Measurements from ENCODE around the gene GZF1. TPM values are rescaled to one million over a fixed set of nuclear protein-coding genes. Genes with fewer than 3 reads are reported as not detected.

Gene GZF1
- total and polyA plus RNA-seq, 9 donors, result 7.1 to 13.9 (median 10.8) TPM

GRCh38 chr20:23401051-23401450, 39.1 kb downstream of the GZF1 start:
- DNase-seq, result no peak
- Histone ChIP-seq H3K36me3 (ENCODE audit: control insufficient read depth, insufficient read depth, low read length) (peaks cover 8% of the 10 kb centered on the region), H3K27ac (ENCODE audit: low read length) (no peak overlapping the region), H3K9me3 (replicated peaks; ENCODE audit: control insufficient read depth, low read depth, low read length) (no peaks in the 10 kb centered on the region), H3K27me3 (ENCODE audit: control insufficient read depth, insufficient read depth, low read length) (no peaks in the 10 kb centered on the region), H3K4me3 (ENCODE audit: low read length) (no peak overlapping the region), H3K4me1 (ENCODE audit: control insufficient read depth, insufficient read depth, low read length) (no peaks in the 10 kb centered on the region)
- WGBS (ENCODE audit: insufficient coverage), result no CpG with 5 or more reads among the region's 5 CpGs

- Histone ChIP-seq H3K4me1 (ENCODE audit: control insufficient read depth, insufficient read depth, low read length) (no peaks in the 10 kb centered on the region), H3K27ac (ENCODE audit: low read length) (no peak overlapping the region), H3K9me3 (replicated peaks; ENCODE audit: control insufficient read depth, low read depth, low read length) (no peaks in the 10 kb centered on the region), H3K4me3 (ENCODE audit: low read length) (no peak overlapping the region), H3K27me3 (ENCODE audit: control insufficient read depth, insufficient read depth, low read length) (no peaks in the 10 kb centered on the region), H3K36me3 (ENCODE audit: control insufficient read depth, insufficient read depth, low read length) (peaks cover 6% of the 10 kb centered on the region)
- 100% methylated on average over 1 of the region's 5 CpGs for WGBS (ENCODE audit: insufficient coverage)
- no peak for DNase-seq
Observed at GRCh38 chr20:23403751-23404150, 41.8 kb downstream of the GZF1 start.

- DNase-seq, result no peak
- Histone ChIP-seq H3K27ac (ENCODE audit: low read length) (no peak overlapping the region), H3K4me3 (ENCODE audit: low read length) (no peak overlapping the region), H3K9me3 (replicated peaks; ENCODE audit: control insufficient read depth, low read depth, low read length) (no peaks in the 10 kb centered on the region), H3K36me3 (ENCODE audit: control insufficient read depth, insufficient read depth, low read length) (peaks cover 6% of the 10 kb centered on the region), H3K4me1 (ENCODE audit: control insufficient read depth, insufficient read depth, low read length) (no peaks in the 10 kb centered on the region), H3K27me3 (ENCODE audit: control insufficient read depth, insufficient read depth, low read length) (no peaks in the 10 kb centered on the region)
- whole genome bisulfite sequencing (ENCODE audit: insufficient coverage), result 100% methylated on average over 1 of the region's 3 CpGs
Observed at GRCh38 chr20:23404196-23404595, 42.2 kb downstream of the GZF1 start.

DNA sequence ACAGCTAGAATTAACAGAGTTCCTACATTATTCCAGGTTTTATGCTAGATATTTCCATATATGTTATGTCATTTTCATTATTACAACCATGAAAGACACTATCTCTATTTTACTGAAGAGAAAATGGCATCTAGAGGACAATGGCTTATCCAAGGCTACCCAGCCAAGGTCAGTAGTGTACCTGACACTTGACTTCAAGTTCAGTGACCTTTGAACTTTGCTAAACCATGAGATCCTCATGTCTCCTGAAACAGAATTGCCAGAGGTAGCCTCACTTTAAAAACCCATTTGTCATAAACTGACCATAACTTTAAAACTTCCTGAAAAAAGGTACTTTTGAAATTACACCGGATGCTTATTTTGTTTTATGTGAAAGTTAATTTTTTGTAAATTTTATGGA, 44.9 kb downstream of the GZF1 start:
- WGBS (ENCODE audit: insufficient coverage), result no CpG with 5 or more reads among the region's 1 CpG
- H3K4me1 ChIP-seq (ENCODE audit: control insufficient read depth, insufficient read depth, low read length), result no peaks in the 10 kb centered on the region

DNA sequence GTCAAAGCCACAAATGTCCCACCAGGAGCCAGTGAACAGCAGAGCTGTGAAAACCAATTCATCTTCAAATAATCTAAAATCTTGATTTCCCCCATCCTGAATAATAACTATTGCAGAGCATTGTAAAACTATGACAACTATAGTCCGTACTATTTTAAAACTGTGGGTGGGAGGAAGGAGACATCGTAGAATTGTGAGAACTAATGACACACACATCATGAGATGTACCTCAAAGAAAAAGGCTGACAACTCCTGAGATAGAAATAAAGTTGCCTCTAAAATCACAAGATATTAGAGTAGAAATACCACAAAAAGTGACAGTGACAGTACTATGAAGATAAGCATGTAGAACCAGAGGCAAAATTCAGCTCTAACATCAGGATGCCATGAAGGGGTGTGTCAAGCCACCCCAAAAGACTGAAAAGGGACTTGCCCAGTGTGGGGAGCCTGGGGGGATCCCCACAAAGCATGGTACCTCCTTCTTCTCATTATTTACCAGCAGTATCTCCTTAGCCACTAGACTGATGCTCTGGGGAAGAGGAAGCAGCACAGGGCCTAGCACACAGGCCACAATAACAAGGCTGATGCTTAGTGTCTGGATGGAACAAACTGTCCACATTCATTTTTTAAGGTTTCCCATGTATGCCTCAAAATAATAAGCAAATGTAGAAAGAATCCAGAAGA, 45.9 kb downstream of the GZF1 start:
- H3K4me3 ChIP-seq (ENCODE audit: low read length), result no peak overlapping the region
- no peaks in the 10 kb centered on the region for H3K9me3 ChIP-seq (replicated peaks; ENCODE audit: control insufficient read depth, low read depth, low read length)
- H3K27me3 ChIP-seq (ENCODE audit: control insufficient read depth, insufficient read depth, low read length), result no peaks in the 10 kb centered on the region
- WGBS (ENCODE audit: insufficient coverage), result no CpG with 5 or more reads among the region's 2 CpGs
- no peak for DNase-seq
- H3K27ac ChIP-seq (ENCODE audit: low read length), result no peak overlapping the region
- no peaks in the 10 kb centered on the region for H3K4me1 ChIP-seq (ENCODE audit: control insufficient read depth, insufficient read depth, low read length)
- H3K36me3 ChIP-seq (ENCODE audit: control insufficient read depth, insufficient read depth, low read length), result no peaks in the 10 kb centered on the region

More for the DNA sequence above, 44.9 kb downstream of the GZF1 start:
- Histone ChIP-seq H3K27ac (ENCODE audit: low read length) (no peak overlapping the region), H3K27me3 (ENCODE audit: control insufficient read depth, insufficient read depth, low read length) (no peaks in the 10 kb centered on the region), H3K4me3 (ENCODE audit: low read length) (no peak overlapping the region), H3K9me3 (replicated peaks; ENCODE audit: control insufficient read depth, low read depth, low read length) (no peaks in the 10 kb centered on the region), H3K36me3 (ENCODE audit: control insufficient read depth, insufficient read depth, low read length) (no peaks in the 10 kb centered on the region)
- no peak for DNase-seq

- H3K36me3 ChIP-seq (ENCODE audit: control insufficient read depth, insufficient read depth, low read length), result no peaks in the 10 kb centered on the region
- no peaks in the 10 kb centered on the region for H3K4me1 ChIP-seq (ENCODE audit: control insufficient read depth, insufficient read depth, low read length)
- H3K27me3 ChIP-seq (ENCODE audit: control insufficient read depth, insufficient read depth, low read length), result no peaks in the 10 kb centered on the region
- no peak for DNase-seq
- no peaks in the 10 kb centered on the region for H3K9me3 ChIP-seq (replicated peaks; ENCODE audit: control insufficient read depth, low read depth, low read length)
- no CpG with 5 or more reads among the region's 2 CpGs for WGBS (ENCODE audit: insufficient coverage)
- no peak overlapping the region for H3K27ac ChIP-seq (ENCODE audit: low read length)
- no peak overlapping the region for H3K4me3 ChIP-seq (ENCODE audit: low read length)
Observed at GRCh38 chr20:23408957-23409356, 47.0 kb downstream of the GZF1 start.

- H3K27me3 ChIP-seq (ENCODE audit: control insufficient read depth, insufficient read depth, low read length), result no peaks in the 10 kb centered on the region
- no peaks in the 10 kb centered on the region for H3K4me1 ChIP-seq (ENCODE audit: control insufficient read depth, insufficient read depth, low read length)
- no peak overlapping the region for H3K4me3 ChIP-seq (ENCODE audit: low read length)
- DNase-seq, result no peak
- H3K27ac ChIP-seq (ENCODE audit: low read length), result no peak overlapping the region
- H3K36me3 ChIP-seq (ENCODE audit: control insufficient read depth, insufficient read depth, low read length), result no peaks in the 10 kb centered on the region
- H3K9me3 ChIP-seq (replicated peaks; ENCODE audit: control insufficient read depth, low read depth, low read length), result no peaks in the 10 kb centered on the region
- no CpG with 5 or more reads among the region's 3 CpGs for WGBS (ENCODE audit: insufficient coverage)
Observed at GRCh38 chr20:23409800-23410199, 47.8 kb downstream of the GZF1 start.

DNA sequence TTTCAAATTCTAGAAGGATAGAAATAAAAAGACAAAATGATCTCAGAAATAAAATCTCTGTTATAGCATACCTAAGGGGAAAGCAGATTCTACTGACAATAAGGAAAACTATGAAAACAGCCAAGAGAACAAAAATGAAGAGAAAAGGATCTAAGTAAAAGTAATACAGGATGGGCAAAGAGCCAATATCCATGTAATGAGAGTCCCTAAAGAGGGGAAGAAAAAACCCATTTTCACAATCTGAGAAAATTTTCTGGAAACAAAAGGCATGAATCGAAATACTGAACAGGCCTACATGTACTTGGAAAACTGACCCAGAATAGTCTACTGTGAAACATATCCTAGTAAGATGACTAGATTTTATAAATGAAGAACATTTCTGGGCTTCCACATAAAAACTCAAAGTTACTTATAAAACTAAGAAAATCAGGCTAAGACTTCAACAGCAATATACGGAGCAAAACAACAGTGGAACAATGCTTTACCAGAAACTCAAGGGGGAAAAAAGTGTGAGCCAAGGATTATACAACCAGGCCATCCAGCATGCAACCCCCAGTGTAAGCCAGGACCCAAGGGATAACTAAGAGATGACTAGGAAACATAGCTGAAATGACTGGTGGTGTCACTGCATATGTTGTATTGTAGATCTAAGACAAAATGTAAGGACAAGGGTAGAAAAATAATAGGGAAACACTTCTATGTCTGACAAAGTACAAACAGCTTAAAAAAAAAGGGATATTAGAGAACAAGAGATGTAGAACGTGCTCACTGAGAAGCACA, 49.1 kb downstream of the GZF1 start:
- no peaks in the 10 kb centered on the region for H3K27me3 ChIP-seq (ENCODE audit: control insufficient read depth, insufficient read depth, low read length)
- no peaks in the 10 kb centered on the region for H3K4me1 ChIP-seq (ENCODE audit: control insufficient read depth, insufficient read depth, low read length)
- H3K27ac ChIP-seq (ENCODE audit: low read length), result peak overlapping the region; percentile 8
- H3K4me3 ChIP-seq (ENCODE audit: low read length), result no peak overlapping the region
- no peaks in the 10 kb centered on the region for H3K9me3 ChIP-seq (replicated peaks; ENCODE audit: control insufficient read depth, low read depth, low read length)
- H3K36me3 ChIP-seq (ENCODE audit: control insufficient read depth, insufficient read depth, low read length), result no peaks in the 10 kb centered on the region
- DNase-seq, result peak; percentile 78
- WGBS (ENCODE audit: insufficient coverage), result no CpG with 5 or more reads among the region's 3 CpGs

DNA sequence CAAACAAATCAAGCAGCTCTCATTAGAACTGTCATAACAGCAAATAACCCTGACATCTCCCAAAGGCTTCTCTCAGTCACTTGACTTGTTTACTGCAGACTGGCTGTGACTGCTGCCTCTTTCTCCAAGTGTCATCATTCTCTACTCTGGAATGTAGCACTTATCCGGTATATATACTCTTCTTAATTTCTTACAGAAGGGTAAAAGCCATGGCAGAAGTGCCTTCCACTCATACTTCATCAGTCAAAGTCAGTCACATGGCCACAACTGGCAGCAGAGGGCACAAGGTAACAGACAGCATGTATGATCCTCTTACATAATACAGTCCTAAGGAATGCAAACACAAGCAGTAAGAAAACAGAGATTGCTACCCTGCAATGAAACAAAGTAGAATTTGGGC, 50.0 kb downstream of the GZF1 start:
- DNase-seq, result no peak
- no peaks in the 10 kb centered on the region for H3K9me3 ChIP-seq (replicated peaks; ENCODE audit: control insufficient read depth, low read depth, low read length)
- H3K4me1 ChIP-seq (ENCODE audit: control insufficient read depth, insufficient read depth, low read length), result no peaks in the 10 kb centered on the region
- no peak overlapping the region for H3K27ac ChIP-seq (ENCODE audit: low read length)
- H3K27me3 ChIP-seq (ENCODE audit: control insufficient read depth, insufficient read depth, low read length), result no peaks in the 10 kb centered on the region
- no peaks in the 10 kb centered on the region for H3K36me3 ChIP-seq (ENCODE audit: control insufficient read depth, insufficient read depth, low read length)
- no peak overlapping the region for H3K4me3 ChIP-seq (ENCODE audit: low read length)
- WGBS (ENCODE audit: insufficient coverage), result 100% methylated on average over 1 of the region's 1 CpG

- Histone ChIP-seq H3K36me3 (ENCODE audit: control insufficient read depth, insufficient read depth, low read length) (no peaks in the 10 kb centered on the region), H3K27me3 (ENCODE audit: control insufficient read depth, insufficient read depth, low read length) (no peaks in the 10 kb centered on the region), H3K9me3 (replicated peaks; ENCODE audit: control insufficient read depth, low read depth, low read length) (no peaks in the 10 kb centered on the region), H3K27ac (ENCODE audit: low read length) (no peak overlapping the region), H3K4me3 (ENCODE audit: low read length) (no peak overlapping the region), H3K4me1 (ENCODE audit: control insufficient read depth, insufficient read depth, low read length) (no peaks in the 10 kb centered on the region)
- DNase-seq, result no peak
- WGBS (ENCODE audit: insufficient coverage), result no CpG with 5 or more reads among the region's 3 CpGs
Observed at GRCh38 chr20:23413862-23414422, 52.0 kb downstream of the GZF1 start.
